COR-L47 (cell line): ENCODE data around the gene SLC25A13.
"Not testable (repeated sequence)": the region's sequence is repeated elsewhere in the genome, so short reads cannot be mapped to it uniquely, and the experiment has no call there.

Experiments
- DNase-seq: peaks from one replicate; lab custom pipeline; 2025; lab: John Stamatoyannopoulos, UW

SLC25A13 gene

DNA sequence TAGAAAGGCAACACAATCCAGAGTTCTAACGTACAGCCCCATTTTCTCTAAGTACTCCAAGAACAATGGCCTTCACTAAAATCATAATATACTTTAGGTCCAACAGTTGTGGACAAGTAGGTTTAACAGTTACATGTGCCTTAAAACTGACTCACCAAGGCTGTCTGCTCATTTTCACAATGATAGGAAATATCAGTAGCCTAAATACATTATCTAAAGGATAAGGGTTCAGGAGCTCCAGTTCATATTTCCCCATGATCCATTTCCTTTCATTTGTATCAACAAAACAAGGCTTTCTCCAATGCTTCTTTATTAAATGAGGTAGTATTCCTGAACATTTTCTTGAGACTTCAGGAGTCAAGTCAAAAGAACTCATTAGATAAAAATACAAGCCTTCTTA, 164.0 kb downstream of the SLC25A13 start:
- no peak for DNase-seq

- not testable (repeated sequence) for DNase-seq
Observed at GRCh38 chr7:96154506-96154905, 167.4 kb downstream of the SLC25A13 start.

GRCh38 chr7:96152706-96153105, 169.2 kb downstream of the SLC25A13 start:
- no peak for DNase-seq

- no peak for DNase-seq
Observed at GRCh38 chr7:96151889-96152288, 170.0 kb downstream of the SLC25A13 start.

DNA sequence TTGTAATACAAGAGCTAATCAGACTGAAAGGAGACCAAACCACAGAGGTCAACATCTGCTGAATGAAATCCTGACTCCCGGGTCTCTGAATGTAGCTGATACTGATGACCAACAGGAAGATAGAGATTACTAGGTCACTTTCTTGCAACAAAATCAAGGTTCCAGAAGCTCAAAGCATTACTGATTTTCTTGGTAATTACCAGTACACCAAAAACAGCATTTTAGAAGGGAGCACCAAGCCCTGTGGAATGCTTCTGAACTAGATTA, 177.7 kb downstream of the SLC25A13 start:
- DNase-seq: no peak

- DNase-seq: peak; percentile 44
Observed at GRCh38 chr7:96143495-96144259, 178.2 kb downstream of the SLC25A13 start.

- DNase-seq: peak; percentile 99
Observed at GRCh38 chr7:96136600-96137239, 185.2 kb downstream of the SLC25A13 start.

DNA sequence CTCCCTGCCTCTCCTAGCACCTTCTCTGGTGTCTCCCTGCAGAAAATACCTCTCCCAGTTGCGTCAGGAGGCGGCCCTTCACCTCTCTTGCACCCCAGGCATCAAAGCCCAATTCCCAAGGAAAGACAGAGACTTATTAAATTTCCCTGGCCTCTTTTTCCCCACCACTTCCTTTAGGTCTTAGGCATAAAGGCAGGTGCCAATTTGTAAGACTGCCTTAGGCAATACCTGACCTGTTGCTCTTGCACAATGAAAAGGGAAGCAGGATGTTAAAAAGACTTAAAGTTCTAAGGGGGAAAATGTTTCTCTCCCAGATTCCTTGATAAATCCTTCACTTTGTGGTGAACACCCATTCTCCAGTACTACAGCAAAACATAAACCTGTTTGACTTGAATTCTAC, 186.7 kb downstream of the SLC25A13 start:
- DNase-seq: no peak

- peak; percentile 50 for DNase-seq
Observed at GRCh38 chr7:96131525-96131924, 190.4 kb downstream of the SLC25A13 start.

DNA sequence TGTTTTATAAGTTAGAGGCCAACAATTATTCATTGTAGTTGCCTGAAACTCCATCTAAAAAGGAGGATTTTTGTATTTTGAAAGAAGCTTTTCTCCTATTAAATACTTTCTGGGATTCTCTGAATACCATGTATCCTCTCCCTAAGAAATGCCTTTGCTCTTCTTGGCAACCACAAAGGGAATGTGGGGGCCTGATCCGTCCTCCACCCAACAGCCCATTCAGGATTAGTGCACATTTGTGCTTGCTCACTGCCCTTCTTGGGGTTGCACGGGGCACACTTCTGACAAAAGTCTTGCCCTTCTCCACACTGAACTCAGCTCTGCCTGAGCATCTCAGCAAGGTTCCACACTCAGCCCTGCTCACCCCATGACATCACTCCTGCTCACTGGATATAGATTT, 194.2 kb downstream of the SLC25A13 start:
- no peak for DNase-seq

- DNase-seq: no peak
Observed at GRCh38 chr7:96126382-96126781, 195.5 kb downstream of the SLC25A13 start.

- no peak for DNase-seq
Observed at GRCh38 chr7:96122746-96123145, 199.2 kb downstream of the SLC25A13 start.

- DNase-seq: peak; percentile 33
Observed at GRCh38 chr7:96121752-96122151, 200.1 kb downstream of the SLC25A13 start.

DNA sequence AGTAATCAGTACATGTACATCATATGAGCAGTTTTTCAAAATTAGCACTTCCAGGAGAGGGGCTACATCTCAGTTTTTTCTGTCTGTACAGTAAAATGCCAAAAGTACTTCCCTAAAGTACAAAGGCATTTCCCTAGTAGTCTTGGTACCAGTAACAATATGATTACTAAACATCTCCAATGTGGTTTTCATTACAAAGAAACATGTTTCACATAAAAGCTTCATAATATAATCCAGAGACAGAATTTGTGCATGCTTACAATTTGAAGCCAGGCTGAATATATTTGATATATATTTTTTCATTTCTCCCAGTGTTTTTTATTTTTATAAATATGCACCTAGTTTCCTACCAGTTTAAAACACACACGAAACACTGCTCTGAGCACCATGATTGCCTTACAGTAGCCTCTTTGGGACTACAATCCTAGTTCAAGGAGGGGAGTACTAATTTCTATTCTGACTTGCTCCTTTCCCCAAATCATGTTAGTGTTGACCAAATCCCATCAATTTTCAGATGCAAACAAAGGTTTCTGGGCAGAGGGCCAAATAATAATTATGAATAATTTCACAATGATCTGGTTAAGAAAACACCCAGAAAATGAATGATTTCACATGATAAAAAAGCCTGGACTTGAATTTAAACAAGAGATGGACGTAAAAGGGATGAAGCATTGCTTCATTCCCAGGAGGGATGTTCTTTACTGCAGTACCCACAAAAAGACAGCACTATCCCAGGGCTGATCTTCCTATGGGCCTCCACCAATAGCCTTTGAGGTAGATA, 201.3 kb downstream of the SLC25A13 start:
- peak; percentile 86 for DNase-seq

DNA sequence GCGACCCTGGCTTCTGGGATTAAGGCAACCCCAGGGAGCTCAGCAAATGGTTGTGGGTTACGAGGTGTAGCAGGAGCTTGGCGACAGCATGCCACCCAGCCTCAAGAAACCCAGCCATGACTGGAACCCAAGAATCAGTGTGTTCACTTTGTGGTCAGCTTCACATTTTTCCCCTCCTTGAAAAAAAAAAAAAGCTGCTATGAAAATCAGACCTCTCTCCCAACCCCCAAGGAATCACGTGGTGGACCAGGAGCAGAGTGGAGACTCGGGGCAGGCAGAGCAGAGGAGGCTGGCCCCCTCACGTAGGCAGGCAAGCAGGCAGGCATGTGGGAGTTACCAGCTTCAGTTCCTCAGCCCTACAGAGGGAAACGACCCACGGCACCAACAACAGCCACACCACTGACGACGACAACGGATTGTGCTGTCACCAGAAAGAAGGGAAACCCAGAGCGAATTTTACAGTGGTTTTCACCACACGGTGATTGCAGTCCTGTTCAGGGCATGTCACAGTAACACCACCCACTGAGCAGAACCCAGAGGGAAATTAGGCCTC, 203.4 kb downstream of the SLC25A13 start:
- no peak for DNase-seq

- DNase-seq: no peak
Observed at GRCh38 chr7:96116173-96116572, 205.7 kb downstream of the SLC25A13 start.

DNA sequence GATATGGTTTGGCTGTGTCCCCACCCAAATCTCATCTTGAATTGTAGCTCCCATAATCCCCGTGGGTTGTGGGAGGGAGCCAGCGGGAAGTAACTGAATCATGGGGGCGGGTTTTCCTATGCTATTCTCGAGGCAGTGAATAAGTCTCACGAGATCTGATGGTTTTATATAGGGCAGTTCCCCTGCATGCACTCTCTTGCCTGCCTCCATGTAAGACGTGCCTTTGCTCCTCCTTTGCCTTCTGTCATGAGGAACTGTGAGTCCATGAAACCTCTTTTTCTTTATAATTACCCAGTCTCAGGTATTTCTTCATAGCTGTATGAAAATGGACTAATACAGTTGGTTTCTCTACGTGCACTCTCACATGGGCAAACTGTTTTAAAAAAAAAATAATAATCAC, 207.7 kb downstream of the SLC25A13 start:
- DNase-seq: no peak

DNA sequence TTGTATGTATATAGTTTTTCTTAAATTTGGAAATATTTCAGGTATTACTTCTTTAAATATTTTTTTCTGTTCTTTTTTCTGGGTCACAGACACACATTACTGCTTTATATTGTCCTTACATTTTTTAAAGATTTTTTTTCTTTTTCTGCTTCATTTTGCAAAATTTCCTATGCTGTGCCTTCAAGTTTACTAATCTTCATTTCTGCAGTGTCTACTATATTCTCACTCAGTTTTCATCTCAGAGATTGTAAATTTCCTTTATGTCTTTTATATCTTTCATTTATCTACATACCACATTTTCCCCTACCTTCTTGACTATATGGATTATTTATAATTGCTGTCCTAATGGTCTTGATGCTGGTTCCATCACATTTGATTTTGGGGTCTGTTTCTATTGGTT, 210.5 kb downstream of the SLC25A13 start:
- DNase-seq: no peak

- no peak for DNase-seq
Observed at GRCh38 chr7:96104984-96105383, 216.9 kb downstream of the SLC25A13 start.

DNA sequence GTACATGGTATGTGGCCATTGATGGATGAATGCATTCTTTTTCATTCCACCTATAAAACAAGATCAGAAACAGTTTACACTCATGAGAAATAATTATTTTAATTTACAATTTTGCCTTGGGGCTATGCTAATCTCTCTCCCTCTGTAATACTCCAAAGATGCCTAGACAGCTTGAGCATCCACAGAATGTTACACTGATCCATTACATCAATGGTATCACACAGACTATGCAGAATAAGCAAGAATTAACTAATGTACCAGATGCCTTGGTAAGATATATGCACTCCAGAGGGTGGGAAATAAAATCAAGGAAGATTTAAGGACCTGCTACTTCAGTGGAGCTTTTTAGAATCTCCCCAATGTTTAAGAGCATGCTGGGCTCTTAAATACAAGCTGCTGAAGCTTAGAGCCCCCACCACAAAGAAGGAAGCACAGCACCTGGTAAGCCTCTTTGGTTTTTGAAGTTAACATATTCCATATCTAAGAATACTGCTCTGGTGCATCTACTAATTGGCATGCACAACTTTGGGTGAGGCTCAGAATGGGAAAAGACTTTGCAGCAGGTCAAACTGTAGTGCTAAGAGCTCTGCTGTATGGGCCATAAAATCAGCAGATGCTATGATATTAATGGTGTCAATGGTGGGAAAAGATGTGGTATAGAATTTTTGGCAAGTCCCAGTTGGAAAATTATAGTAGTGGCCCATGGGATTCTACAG, 219.6 kb downstream of the SLC25A13 start:
- DNase-seq: no peak

DNA sequence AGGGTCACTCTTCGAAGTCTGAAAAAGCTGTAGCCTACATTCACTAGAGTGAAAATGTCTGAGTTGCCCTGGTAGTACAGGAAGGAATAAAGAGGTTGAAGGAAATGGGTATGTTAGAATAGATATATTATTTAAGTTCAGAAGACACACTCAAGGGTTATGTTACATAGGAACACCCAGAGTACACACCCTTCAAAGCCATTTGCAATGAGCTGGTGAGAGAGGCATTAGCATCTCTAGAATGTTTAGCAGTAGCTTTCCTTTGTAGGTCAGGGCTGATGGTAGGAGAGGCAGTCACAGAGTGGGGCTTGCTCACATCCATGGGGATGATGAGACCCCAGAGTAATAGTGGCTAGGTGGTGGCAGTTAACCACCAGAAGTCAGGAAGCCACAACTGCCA, 221.2 kb downstream of the SLC25A13 start:
- DNase-seq: no peak

DNA sequence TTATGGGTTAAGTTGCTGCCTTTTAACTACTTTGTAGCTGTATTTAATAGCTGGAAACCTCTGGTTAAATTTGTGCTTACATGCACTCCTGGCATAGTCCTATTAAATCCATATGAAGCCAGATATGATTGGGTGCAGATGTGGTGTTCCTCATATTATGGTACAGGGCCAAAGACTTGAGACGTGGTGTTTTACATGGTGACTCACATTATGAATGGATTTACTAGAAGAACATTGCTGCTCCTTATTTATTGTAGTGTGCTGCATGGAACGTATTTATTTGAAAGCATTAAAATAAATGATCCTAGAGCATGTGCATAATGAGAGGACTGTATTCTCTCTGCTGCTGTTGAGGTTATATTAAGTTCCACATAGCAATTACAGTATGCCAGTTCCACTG, 224.1 kb downstream of the SLC25A13 start:
- DNase-seq: no peak
